Lower lobe of right lung (tissue), 2 donors: ENCODE data around the gene HMGN5. TPM values are rescaled to one million over a fixed set of nuclear protein-coding genes. Genes with fewer than 3 reads are reported as not detected.

Experiments
- ATAC-seq, 2 donors: fragments of 200-7000 bp; cut with Tn5 transposase; one replicate each; pipeline ENCODE4 v1.9.1; 2020 to 2022; ENCODE audit warnings: mild to moderate bottlenecking in 2 of 2, moderate library complexity in 2 of 2
- DNase-seq: peaks from one replicate; pipeline ENCODE4 v3.0.0-alpha.2; 2020
- H3K27ac ChIP-seq: fragments of 200-600 bp; one replicate; pipeline ENCODE4 v1.8.0; 2022
- H3K27me3 ChIP-seq: fragments of 200-600 bp; one replicate; pipeline ENCODE4 v1.8.0; 2022; ENCODE audit warnings: low read depth
- H3K36me3 ChIP-seq: fragments of 200-600 bp; one replicate; pipeline ENCODE4 v1.8.0; 2022; ENCODE audit warnings: mild to moderate bottlenecking
- H3K4me1 ChIP-seq: fragments of 200-600 bp; one replicate; pipeline ENCODE4 v1.8.0; 2022
- H3K4me3 ChIP-seq: fragments of 200-600 bp; one replicate; pipeline ENCODE4 v1.8.0; 2022; ENCODE audit warnings: mild to moderate bottlenecking
- H3K9me3 ChIP-seq: fragments of 200-600 bp; one replicate; pipeline ENCODE4 v1.8.0; 2022
- intact Hi-C: fragments of 100-400 bp; cut with DNase I; formaldehyde crosslinking; loops from one replicate; pipeline ENCODE4 v1.11.0; 2022
- total RNA-seq: library from RNA; stranded (reverse); fragmentation: NEBNext Ultra II Directional; extraction: Animal tissue kit (Norgen Biotek cat#: 25700); gene quantifications from one replicate; pipeline ENCODE4 v1.2.1, GENCODE V29; 2021
- TF ChIP-seq, protein P1 (sequence below): fragments of 200-600 bp; IDR thresholded peaks from one replicate; pipeline ENCODE4 v1.8.0; 2022; ENCODE audit warnings: antibody characterized with exemption, mild to moderate bottlenecking
- donor health status: DM: no; HTN: yes; CAD: no; lungs with severe emphysema.

Gene HMGN5
- total RNA-seq, 1 donor from 2014 or later, result 2.9 TPM

DNA sequence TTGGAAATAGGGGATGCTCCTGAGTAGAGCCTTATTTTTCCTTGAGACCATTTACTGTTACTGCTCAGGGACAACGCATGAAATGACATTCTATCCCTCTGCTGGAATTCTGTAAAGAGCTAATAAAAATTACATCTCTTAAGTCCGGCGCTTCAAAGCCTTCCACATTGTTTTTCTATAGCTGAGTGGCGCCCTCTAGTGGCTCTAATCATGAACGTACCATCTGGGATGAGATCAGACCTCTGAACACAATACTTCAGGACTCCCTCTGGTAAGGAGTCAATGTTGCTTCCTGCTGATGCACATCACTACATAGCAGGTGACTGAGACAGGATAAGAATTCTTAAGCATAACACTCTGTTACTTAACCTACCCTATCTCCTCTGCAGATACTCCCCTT lies 6.0 kb downstream of the HMGN5 start:
- intact Hi-C loops, result no loop called here
- DNase-seq (no peak), ATAC-seq (peak; percentile 71 to 75)
- Histone ChIP-seq H3K9me3 (no peaks in the 10 kb centered on the region), H3K4me3 (no peak overlapping the region), H3K36me3 (no peaks in the 10 kb centered on the region), H3K4me1 (no peaks in the 10 kb centered on the region), H3K27ac (no peak overlapping the region), H3K27me3 (no peaks in the 10 kb centered on the region)
- TF ChIP-seq, protein P1, sequence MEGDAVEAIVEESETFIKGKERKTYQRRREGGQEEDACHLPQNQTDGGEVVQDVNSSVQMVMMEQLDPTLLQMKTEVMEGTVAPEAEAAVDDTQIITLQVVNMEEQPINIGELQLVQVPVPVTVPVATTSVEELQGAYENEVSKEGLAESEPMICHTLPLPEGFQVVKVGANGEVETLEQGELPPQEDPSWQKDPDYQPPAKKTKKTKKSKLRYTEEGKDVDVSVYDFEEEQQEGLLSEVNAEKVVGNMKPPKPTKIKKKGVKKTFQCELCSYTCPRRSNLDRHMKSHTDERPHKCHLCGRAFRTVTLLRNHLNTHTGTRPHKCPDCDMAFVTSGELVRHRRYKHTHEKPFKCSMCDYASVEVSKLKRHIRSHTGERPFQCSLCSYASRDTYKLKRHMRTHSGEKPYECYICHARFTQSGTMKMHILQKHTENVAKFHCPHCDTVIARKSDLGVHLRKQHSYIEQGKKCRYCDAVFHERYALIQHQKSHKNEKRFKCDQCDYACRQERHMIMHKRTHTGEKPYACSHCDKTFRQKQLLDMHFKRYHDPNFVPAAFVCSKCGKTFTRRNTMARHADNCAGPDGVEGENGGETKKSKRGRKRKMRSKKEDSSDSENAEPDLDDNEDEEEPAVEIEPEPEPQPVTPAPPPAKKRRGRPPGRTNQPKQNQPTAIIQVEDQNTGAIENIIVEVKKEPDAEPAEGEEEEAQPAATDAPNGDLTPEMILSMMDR, result peak; percentile 64

DNA sequence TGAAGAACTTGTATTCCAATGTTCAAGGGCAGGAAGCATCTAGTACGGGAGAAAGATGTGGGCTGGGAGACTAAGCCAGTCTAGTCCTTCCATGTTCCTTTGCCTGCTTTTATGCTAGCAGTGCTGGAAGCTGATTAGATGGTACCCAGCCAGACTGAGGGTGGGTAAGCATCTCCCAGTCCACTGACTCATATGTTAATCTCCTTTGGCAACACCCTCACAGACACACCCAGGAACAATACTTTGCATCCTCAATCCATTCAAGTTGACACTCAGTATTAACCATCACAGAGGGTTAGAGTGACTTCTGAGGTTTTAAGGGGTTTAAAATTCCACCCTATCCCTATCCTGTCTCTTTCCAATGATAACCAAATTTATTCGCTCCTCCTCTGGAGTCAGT lies 6.5 kb downstream of the HMGN5 start:
- intact Hi-C loops, result no loop called here
- ATAC-seq (no peak), DNase-seq (no peak)
- Histone ChIP-seq H3K9me3 (no peaks in the 10 kb centered on the region), H3K4me3 (no peak overlapping the region), H3K27ac (no peak overlapping the region), H3K27me3 (no peaks in the 10 kb centered on the region), H3K36me3 (no peaks in the 10 kb centered on the region), H3K4me1 (no peaks in the 10 kb centered on the region)
- TF ChIP-seq, protein P1, result no peak

DNA sequence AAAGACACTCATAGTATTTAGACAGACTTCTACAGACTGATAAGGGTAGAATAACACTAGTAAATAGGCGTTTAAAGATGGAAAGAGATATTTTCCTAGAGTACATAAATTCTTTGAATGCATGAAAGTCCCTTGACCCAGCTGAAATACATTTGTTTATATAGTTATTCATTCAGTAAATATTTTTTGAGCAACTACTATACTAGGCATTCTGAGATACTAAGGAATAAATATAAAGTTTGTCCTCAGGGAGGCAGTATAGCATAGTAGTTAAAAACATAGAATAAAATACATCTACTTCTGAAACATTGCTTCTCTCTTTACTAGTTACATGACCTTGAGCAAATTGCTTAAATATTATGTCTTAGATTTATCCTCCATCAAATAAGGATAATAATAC lies 27.4 kb downstream of the HMGN5 start:
- TF ChIP-seq, protein P1, result peak; percentile 27
- DNase-seq (no peak), ATAC-seq (no peak)
- no peaks in the 10 kb centered on the region for H3K36me3 ChIP-seq
- no peaks in the 10 kb centered on the region for H3K27me3 ChIP-seq
- intact Hi-C loops, result loop anchor here (10.0 kb wide), 1 partner anchor 201 kb away; no protein-coding TSS in a partner anchor
- H3K4me1 ChIP-seq, result no peaks in the 10 kb centered on the region
- H3K27ac ChIP-seq, result no peak overlapping the region
- H3K9me3 ChIP-seq, result no peaks in the 10 kb centered on the region
- H3K4me3 ChIP-seq, result no peak overlapping the region

DNA sequence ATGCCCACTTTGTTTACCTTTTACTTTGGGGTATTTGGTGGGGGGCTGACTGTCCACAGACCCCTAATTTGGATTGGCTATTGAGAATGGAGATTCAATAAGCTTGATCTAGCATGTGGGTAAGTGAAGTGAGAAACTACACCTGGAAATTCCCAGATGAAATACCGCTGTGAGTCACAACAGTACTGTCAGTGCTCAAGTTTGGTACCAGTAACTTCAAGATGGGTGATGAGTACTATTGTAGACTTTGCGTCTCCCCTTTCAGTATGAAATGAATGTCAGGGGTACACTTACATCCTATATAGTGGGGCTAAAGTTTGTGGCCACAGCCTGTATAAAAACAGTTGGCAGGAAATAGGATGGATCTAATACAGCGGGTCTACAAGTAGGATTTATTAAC lies 33.3 kb downstream of the HMGN5 start:
- no peaks in the 10 kb centered on the region for H3K4me1 ChIP-seq
- DNase-seq (no peak), ATAC-seq (no peak)
- intact Hi-C loops, result no loop called here
- no peaks in the 10 kb centered on the region for H3K9me3 ChIP-seq
- no peaks in the 10 kb centered on the region for H3K36me3 ChIP-seq
- H3K27me3 ChIP-seq, result no peaks in the 10 kb centered on the region
- H3K4me3 ChIP-seq, result no peak overlapping the region
- no peak overlapping the region for H3K27ac ChIP-seq
- TF ChIP-seq, protein P1, result no peak

DNA sequence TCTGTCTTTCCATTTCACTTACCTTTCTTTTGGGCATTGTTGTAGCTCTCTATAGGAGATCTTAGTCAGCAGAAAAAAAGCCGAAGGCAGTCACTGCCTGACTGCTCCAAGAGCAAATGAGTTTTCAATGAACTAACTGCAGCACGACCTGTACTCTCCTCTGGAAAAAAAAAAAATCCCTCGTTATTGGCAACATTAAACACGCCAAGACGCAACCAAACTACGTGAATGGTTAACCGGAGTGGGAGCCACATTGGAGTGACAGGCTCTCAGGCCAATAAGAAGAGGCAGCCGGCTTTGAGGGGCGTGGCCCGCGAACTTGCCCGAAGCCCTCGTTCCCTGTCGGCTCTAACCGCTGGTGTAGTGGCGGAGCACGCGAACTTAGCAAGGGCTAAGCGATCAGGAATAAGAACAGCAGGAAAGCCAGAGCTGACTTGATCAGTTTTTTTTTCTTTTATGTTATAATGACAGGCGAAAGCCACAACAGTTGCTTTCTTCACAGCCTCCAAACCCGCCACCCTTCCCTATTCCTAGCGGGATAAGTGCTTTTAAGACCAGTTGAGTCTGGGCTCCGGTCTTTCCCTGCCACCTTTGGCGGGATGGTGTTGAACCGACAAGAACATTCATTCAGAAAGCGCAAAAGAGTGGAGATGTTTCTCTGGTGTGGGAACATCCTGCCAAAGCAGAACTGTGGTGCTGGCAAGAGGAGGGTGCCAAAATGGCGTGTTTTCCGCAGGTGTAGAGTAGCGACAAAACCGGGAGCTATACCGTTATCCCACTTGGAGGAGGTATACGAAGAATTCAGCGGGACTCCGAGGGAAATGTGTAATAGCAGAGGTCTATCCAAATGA lies 80.0 kb downstream of the HMGN5 start:
- TF ChIP-seq, protein P1, result no peak
- intact Hi-C loops, result no loop called here
- no peaks in the 10 kb centered on the region for H3K36me3 ChIP-seq
- peak overlapping the region; percentile 49 for H3K27ac ChIP-seq
- no peaks in the 10 kb centered on the region for H3K27me3 ChIP-seq
- H3K4me1 ChIP-seq, result no peaks in the 10 kb centered on the region
- peak overlapping the region; percentile 60 for H3K4me3 ChIP-seq
- DNase-seq, result peak; percentile 89
- H3K9me3 ChIP-seq, result no peaks in the 10 kb centered on the region
- ATAC-seq, result peak; percentile 99 to 100
